ENCODE measurements around the gene UBTD1.
"Not testable (repeated sequence)": the region's sequence is repeated elsewhere in the genome, so short reads cannot be mapped to it uniquely, and the experiment has no call there.

UBTD1 gene

GRCh38 chr10:97567891-97568290 is 69.2 kb downstream of the UBTD1 start:
- DNase-seq, result no peak

GRCh38 chr10:97570146-97570788 is 71.5 kb downstream of the UBTD1 start:
- no peak for DNase-seq

- no peak for DNase-seq
Measured at GRCh38 chr10:97570789-97571471, 72.2 kb downstream of the UBTD1 start.

GRCh38 chr10:97571622-97572021 is 72.9 kb downstream of the UBTD1 start:
- DNase-seq, result no peak

- no peak for DNase-seq
Measured at GRCh38 chr10:97572214-97572989, 73.7 kb downstream of the UBTD1 start, which contains the start of gene ANKRD2. ANKRD2 (plus strand) TSS chr10:97572779; CDS start chr10:97572789, 10 bp downstream.

- no peak for DNase-seq
Measured at GRCh38 chr10:97573021-97573420, 74.3 kb downstream of the UBTD1 start.

GRCh38 chr10:97573672-97574071 is 74.9 kb downstream of the UBTD1 start:
- DNase-seq, result no peak

GRCh38 chr10:97574374-97575126 is 75.8 kb downstream of the UBTD1 start:
- no peak for DNase-seq

GRCh38 chr10:97575127-97575668 is 76.5 kb downstream of the UBTD1 start:
- no peak for DNase-seq

- not testable (repeated sequence) for DNase-seq
Measured at GRCh38 chr10:97576487-97576886, 77.8 kb downstream of the UBTD1 start.

- no peak for DNase-seq
Measured at GRCh38 chr10:97577701-97578100, 79.0 kb downstream of the UBTD1 start.

GRCh38 chr10:97578171-97578844 is 79.6 kb downstream of the UBTD1 start:
- no peak for DNase-seq

- no peak for DNase-seq
Measured at GRCh38 chr10:97580421-97581367, 82.0 kb downstream of the UBTD1 start.

- no peak for DNase-seq
Measured at GRCh38 chr10:97582169-97582568, 83.4 kb downstream of the UBTD1 start.

- no peak for DNase-seq
Measured at GRCh38 chr10:97583476-97583875, 84.8 kb downstream of the UBTD1 start.

- DNase-seq, result no peak
Measured at GRCh38 chr10:97584060-97584797, 85.5 kb downstream of the UBTD1 start, which contains the start of gene HOGA1. HOGA1 (plus strand) TSS chr10:97584389; CDS start chr10:97584704, 315 bp downstream.

- DNase-seq, result no peak
Measured at GRCh38 chr10:97584798-97585438, 86.2 kb downstream of the UBTD1 start.

- no peak for DNase-seq
Measured at GRCh38 chr10:97585439-97585811, 86.7 kb downstream of the UBTD1 start.

GRCh38 chr10:97587183-97587582 is 88.5 kb downstream of the UBTD1 start:
- DNase-seq, result no peak

- DNase-seq, result no peak
Measured at GRCh38 chr10:97589479-97589878, 90.8 kb downstream of the UBTD1 start, which contains the start of gene C10orf62. C10orf62 (plus strand) TSS chr10:97589721; CDS start chr10:97589898, 177 bp downstream.
